Right ventricle myocardium inferior (tissue), 1 donor: Measurements from ENCODE around the gene EDA. TPM values are rescaled to one million over a fixed set of nuclear protein-coding genes. Genes with fewer than 3 reads are reported as not detected.
"Not testable (repeated sequence)": the region's sequence is repeated elsewhere in the genome, so short reads cannot be mapped to it uniquely, and the experiment has no call there.

Source experiments
- ATAC-seq: fragments of 200-7000 bp; cut with Tn5 transposase; one replicate; pipeline ENCODE4 v1.9.1; 2020; ENCODE audit warnings: mild to moderate bottlenecking, moderate library complexity
- DNase-seq: peaks from one replicate; pipeline ENCODE4 v3.0.0; 2021; ENCODE audit errors: missing footprints
- intact Hi-C: fragments of 100-400 bp; cut with DNase I; formaldehyde crosslinking; loops from one replicate; pipeline ENCODE4 v1.11.0; 2022
- total RNA-seq: library from RNA; stranded (reverse); fragmentation: NEBNext Ultra II Directional; extraction: Animal tissue kit (Norgen Biotek cat#: 25700); gene quantifications from one replicate; pipeline ENCODE4 v1.2.1, GENCODE V29; 2021
- donor health status: DM: no; HTN: yes; CAD: no; lungs with severe emphysema.

Gene EDA
- total RNA-seq, 1 donor from 2014 or later = 12.4 TPM

GRCh38 chrX:69718102-69718501, 102.2 kb downstream of the EDA start:
- no peak for ATAC-seq
- DNase-seq = no peak
- intact Hi-C loops = no loop called here

- intact Hi-C loops = no loop called here
- ATAC-seq (no peak), DNase-seq (no peak)
Measured at GRCh38 chrX:69724307-69724706, 108.4 kb downstream of the EDA start.

- no peak for DNase-seq
- intact Hi-C loops = no loop called here
- no peak for ATAC-seq
Measured at GRCh38 chrX:69740317-69740716, 124.4 kb downstream of the EDA start.

- intact Hi-C loops = no loop called here
- ATAC-seq = no peak
- DNase-seq = no peak
Measured at GRCh38 chrX:69741721-69742120, 125.8 kb downstream of the EDA start.

GRCh38 chrX:69746051-69746450, 130.1 kb downstream of the EDA start:
- ATAC-seq (no peak), DNase-seq (no peak)

GRCh38 chrX:69748055-69748454, 132.1 kb downstream of the EDA start:
- intact Hi-C loops = no loop called here
- ATAC-seq = no peak

More at GRCh38 chrX:69746051-69746450, 130.1 kb downstream of the EDA start:
- intact Hi-C loops = no loop called here

GRCh38 chrX:69759921-69760625, 144.2 kb downstream of the EDA start:
- intact Hi-C loops = loop anchor here (5.0 kb wide), 1 partner anchor 252 kb away; no protein-coding TSS in a partner anchor
- ATAC-seq = no peak
- DNase-seq = no peak

More at GRCh38 chrX:69748055-69748454, 132.1 kb downstream of the EDA start:
- DNase-seq = no peak

- intact Hi-C loops = loop anchor here (5.0 kb wide), 1 partner anchor 251 kb away; no protein-coding TSS in a partner anchor
- ATAC-seq = no peak
- no peak for DNase-seq
Measured at GRCh38 chrX:69761633-69762032, 145.7 kb downstream of the EDA start.

- no peak for DNase-seq
- intact Hi-C loops = loop anchor here (5.0 kb wide), 1 partner anchor 250 kb away; no protein-coding TSS in a partner anchor
- no peak for ATAC-seq
Measured at GRCh38 chrX:69762340-69762739, 146.4 kb downstream of the EDA start.

GRCh38 chrX:69793260-69793935, 177.5 kb downstream of the EDA start:
- intact Hi-C loops = no loop called here
- ATAC-seq = no peak
- DNase-seq = no peak

- intact Hi-C loops = no loop called here
- ATAC-seq (no peak), DNase-seq (no peak)
Measured at GRCh38 chrX:69795702-69796101, 179.8 kb downstream of the EDA start.

- intact Hi-C loops = no loop called here
- DNase-seq (no peak), ATAC-seq (no peak)
Measured at GRCh38 chrX:69807400-69807799, 191.5 kb downstream of the EDA start.

GRCh38 chrX:69808375-69808774, 192.5 kb downstream of the EDA start:
- DNase-seq (no peak), ATAC-seq (no peak)
- intact Hi-C loops = no loop called here

GRCh38 chrX:69813677-69814076, 197.8 kb downstream of the EDA start:
- ATAC-seq (no peak), DNase-seq (no peak)
- intact Hi-C loops = no loop called here

- DNase-seq = no peak
- intact Hi-C loops = no loop called here
- ATAC-seq = no peak
Measured at GRCh38 chrX:69815063-69815462, 199.2 kb downstream of the EDA start.

- ATAC-seq (no peak), DNase-seq (no peak)
- intact Hi-C loops = no loop called here
Measured at GRCh38 chrX:69815519-69815918, 199.6 kb downstream of the EDA start.

- no peak for ATAC-seq
- no peak for DNase-seq
- intact Hi-C loops = no loop called here
Measured at GRCh38 chrX:69844636-69845035, 228.7 kb downstream of the EDA start.

- DNase-seq, ATAC-seq, intact Hi-C loops: not testable (repeated sequence)
Measured at GRCh38 chrX:69859999-69860398, 244.1 kb downstream of the EDA start.

GRCh38 chrX:69876221-69876620, 260.3 kb downstream of the EDA start:
- ATAC-seq = no peak
- intact Hi-C loops = no loop called here
- no peak for DNase-seq

- intact Hi-C loops = no loop called here
- no peak for DNase-seq
- no peak for ATAC-seq
Measured at GRCh38 chrX:69884210-69884609, 268.3 kb downstream of the EDA start.
